GM18951 (cell line): ENCODE results near the gene DNHD1.

Experiments
- POLR2A ChIP-seq: IDR thresholded peaks from 4 replicates; pipeline ENCODE4 v1.6.1; 2011; ENCODE audit warnings: mild to moderate bottlenecking; ENCODE audit not compliant: insufficient read length, insufficient read depth; ENCODE audit errors: extremely low read depth
- in situ Hi-C: fragments of 300-500 bp; cut with MboI; formaldehyde crosslinking; loops from one replicate; pipeline ENCODE4 v1.12.0; 2022; ENCODE audit warnings: low sequenced_read_pairs, mixed read lengths, inconsistent platforms; ENCODE audit not compliant: unreplicated experiment

Gene DNHD1

GRCh38 chr11:6469599-6469998, 27.5 kb upstream of the DNHD1 start:
- in situ Hi-C loops, result no loop called here
- TF ChIP-seq POLR2A, result no peak

- TF ChIP-seq POLR2A, result no peak
- in situ Hi-C loops, result no loop called here
These were observed 24.1 kb upstream of the DNHD1 start for GRCh38 chr11:6472934-6473333.

- in situ Hi-C loops, result no loop called here
- peak; percentile 60 for TF ChIP-seq POLR2A
These were observed 23.3 kb upstream of the DNHD1 start, which contains the start of gene TRIM3 for GRCh38 chr11:6473451-6474412. Gene TRIM3 (minus strand): TSS chr11:6473941. CDS start chr11:6465695, 8,246 bp downstream.

GRCh38 chr11:6474413-6474792, 22.7 kb upstream of the DNHD1 start:
- in situ Hi-C loops, result no loop called here
- no peak for TF ChIP-seq POLR2A

GRCh38 chr11:6474806-6475500, 22.1 kb upstream of the DNHD1 start:
- in situ Hi-C loops, result no loop called here

GRCh38 chr11:6475936-6476335, 21.1 kb upstream of the DNHD1 start:
- in situ Hi-C loops, result no loop called here
- TF ChIP-seq POLR2A, result no peak

More at GRCh38 chr11:6474806-6475500, 22.1 kb upstream of the DNHD1 start:
- no peak for TF ChIP-seq POLR2A

- in situ Hi-C loops, result no loop called here
These were observed 20.5 kb upstream of the DNHD1 start for GRCh38 chr11:6476571-6476970.

GRCh38 chr11:6480299-6480914, 16.7 kb upstream of the DNHD1 start:
- in situ Hi-C loops, result no loop called here
- TF ChIP-seq POLR2A, result no peak

More at GRCh38 chr11:6476571-6476970, 20.5 kb upstream of the DNHD1 start:
- TF ChIP-seq POLR2A, result no peak

- peak; percentile 92 for TF ChIP-seq POLR2A
- in situ Hi-C loops, result no loop called here
These were observed 15.8 kb upstream of the DNHD1 start, which contains the start of the genes ARFIP2 and TIMM10B for GRCh38 chr11:6481012-6481923. Gene ARFIP2 (minus strand): TSS chr11:6481331. CDS start chr11:6480421, 910 bp downstream. Gene TIMM10B (plus strand): TSS chr11:6481501. CDS start chr11:6481517, 16 bp downstream.

GRCh38 chr11:6481924-6482275, 15.2 kb upstream of the DNHD1 start:
- no peak for TF ChIP-seq POLR2A
- in situ Hi-C loops, result no loop called here

- in situ Hi-C loops, result no loop called here
- TF ChIP-seq POLR2A, result no peak
These were observed 14.6 kb upstream of the DNHD1 start for GRCh38 chr11:6482441-6482840.

GRCh38 chr11:6483015-6483414, 14.1 kb upstream of the DNHD1 start:
- TF ChIP-seq POLR2A, result no peak
- in situ Hi-C loops, result no loop called here
